Nucleus accumbens (tissue), 56 donors: ENCODE data around the gene ZNF462.

ENCODE experiments used
- DNase-seq, 56 donors: peaks; one replicate each; lab custom pipeline; 2025; lab: John Stamatoyannopoulos, UW

Gene ZNF462

DNA sequence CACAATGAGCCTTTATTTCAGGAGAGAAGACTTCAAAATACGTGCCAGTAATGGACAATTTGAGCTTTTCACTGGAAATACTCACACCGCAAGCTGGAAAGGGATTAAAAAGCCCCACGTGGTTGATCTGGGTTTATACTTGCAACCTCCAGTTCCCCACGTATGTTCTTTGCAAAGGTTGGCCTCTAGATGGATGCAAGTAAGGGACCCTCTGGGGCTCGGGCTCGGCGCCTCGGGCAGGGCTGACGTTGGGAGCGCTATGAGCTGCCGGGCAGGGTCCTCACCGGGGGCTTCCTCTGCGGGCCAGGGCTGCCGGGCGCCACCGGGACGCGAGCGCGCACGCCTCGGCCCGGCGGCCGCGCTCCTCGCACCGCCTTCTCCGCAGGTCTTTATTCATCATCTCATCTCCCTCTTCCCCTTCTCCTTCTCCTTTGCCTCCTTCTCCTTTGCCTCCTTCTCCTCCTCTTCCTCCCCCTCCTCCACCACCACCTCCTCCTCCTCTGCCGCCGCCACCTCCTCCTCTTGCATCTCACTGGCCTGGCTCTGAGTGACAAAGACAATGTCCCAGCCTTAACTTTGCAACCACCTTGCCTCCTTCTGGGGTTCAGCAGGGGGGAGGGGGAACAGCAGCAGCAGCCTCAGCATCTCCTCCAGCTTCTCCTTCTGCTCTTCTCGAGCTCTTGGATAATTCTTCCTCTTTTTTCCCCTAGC is 701 bp upstream of the ZNF462 start:
- DNase-seq: peak in 31 of 56 donors; percentile 35 to 79 (median 60)

DNA sequence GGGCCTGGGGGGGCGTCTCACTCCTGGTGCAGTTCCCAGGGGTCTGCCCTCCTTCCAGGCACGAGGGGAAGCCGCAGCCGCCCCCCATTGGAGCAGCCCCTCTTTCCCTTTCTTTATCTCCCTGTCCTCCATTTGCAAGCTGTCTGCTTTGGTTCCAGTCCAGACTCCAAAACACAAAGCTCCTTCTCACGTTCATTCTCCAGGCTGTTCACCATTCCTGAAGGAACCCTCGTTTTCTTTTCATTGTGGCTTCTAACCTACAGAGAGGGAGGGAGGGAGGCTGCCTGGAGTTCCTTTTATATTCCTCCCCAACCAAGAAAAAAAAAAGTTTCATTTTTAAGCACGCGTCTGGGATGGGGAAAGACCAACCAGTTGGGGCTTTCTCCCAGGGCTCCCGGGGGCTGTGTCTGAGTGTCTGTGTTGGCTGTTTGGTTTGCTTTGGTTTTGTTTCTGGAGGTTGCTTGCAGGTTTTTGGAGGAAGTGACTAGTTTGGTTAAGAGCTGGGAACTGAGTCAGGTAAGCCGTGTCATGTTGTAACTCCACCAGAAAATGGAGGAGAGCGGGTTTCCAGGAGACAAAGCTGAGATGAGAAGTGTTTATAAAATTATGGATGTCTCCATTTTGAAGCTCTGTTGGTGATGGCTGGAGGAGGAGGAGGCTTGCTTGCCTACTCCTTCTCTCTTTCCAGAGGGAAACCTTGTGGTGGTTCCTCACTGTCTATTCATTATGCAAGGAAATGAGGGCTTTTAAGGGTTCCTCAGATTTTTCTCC is 1.6 kb downstream of the ZNF462 start:
- peak in 22 of 56 donors; percentile 24 to 77 (median 51) for DNase-seq

DNA sequence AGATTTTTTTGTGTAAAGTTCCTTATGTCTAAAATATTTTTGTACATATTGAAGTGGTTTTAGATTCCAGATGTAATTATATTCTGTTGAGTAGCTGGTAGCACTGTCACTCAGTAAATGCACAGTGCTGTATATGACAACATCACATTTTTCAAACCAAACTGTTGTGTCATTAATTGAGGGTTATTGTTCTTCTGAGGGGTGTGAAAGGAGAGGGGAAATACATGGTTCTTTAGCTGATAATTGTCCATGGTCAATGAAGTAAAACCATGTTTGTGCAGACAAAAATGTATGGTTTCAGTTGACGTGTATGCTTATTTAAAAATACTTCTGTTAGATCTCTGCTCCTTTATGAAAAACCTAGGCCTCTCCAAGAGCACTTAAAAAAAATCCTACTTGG is 3.3 kb downstream of the ZNF462 start:
- no peak for DNase-seq

DNA sequence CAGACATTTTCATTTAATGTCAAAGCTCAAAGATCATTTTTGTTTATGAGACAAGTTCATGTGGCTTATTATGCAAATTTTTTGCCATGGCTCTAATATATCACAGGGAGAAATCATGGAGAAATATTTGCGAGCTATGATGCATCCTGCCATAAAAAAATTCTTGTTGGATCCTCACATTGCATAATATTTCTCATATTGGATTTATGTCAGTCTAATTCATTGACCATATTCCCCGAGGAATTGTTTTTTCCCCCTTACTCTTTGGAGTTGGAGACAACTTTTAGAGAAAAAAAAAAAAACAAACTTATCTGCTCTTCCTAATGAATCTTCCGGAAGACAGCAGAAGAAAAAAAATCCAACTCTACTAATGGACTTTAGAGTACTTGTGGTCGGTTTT is 4.3 kb downstream of the ZNF462 start:
- no peak for DNase-seq

DNA sequence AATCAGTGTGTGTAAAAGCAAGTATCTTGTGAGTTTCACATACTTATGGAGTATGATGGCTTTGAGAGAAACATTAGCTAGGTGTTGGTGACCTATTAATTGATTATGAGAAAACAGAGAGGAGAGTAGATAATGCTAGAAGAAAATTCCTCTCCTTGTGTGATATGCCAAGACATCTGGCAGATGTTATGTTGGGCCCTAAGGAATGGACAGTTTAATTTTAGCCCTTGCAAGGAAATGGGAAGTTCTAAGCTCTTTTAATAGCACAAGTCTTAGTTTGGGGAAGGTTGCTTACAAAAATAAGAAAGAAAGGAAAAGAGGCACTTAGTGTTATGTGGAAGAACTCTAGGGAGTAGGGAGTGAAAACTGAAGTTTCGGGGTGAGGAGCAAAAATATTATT is 5.1 kb downstream of the ZNF462 start:
- DNase-seq: no peak

DNA sequence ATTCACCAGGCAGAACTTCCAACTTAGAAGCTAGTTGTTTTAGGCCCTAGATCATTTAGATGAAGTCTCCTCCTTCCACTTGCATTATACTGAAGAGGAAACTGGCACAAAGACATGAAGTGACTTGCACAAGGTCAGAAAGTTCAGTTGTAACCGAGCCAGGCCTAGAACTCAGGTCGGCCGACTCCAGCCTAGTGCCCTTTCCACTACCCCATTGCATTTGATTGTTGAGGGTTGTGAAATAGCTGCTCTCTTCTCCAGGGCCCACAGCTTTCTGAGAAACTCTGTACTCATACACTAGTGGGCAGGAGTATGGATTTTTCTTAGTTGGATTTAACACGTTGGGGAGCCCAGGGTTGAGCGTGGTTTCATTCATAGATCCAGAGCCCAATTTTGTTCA is 5.6 kb downstream of the ZNF462 start:
- DNase-seq: no peak

DNA sequence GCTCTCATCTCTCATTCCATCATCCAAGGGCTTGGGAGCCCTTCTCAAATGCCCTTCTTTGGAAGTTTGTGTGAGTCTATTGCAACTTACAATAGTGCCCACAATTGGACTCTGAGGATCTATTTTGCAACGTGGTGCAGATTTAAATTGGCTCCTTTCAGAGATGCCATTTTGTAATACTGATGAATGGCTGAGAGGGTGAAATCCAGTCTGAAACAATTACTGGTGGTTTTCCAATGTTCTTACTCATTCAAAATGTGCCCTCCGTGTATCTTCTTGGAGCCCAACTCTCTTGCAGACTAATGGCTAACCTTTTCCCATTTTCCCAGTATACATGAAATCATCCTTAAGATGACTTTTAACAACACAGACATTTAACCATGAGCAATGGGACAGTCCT is 6.1 kb downstream of the ZNF462 start:
- DNase-seq: no peak

DNA sequence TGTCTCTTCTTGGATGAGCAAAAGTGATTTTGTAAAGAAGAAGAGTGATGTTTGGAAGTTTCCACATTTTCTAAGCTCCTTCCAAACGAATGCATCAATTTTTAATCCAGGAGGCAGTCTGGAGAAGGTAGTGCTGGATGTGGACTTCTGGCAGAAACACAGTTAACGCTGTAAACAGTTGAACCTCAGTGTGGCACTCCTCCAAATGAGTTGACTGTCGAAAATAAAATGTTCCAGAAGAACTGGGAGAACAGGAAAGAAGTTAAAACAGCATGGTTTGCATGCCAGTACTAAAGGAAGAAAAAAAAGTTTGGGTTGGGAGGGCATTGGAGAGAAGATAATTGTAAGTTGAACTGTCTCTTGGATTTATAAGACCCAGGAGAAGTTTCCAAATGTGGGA is 6.5 kb downstream of the ZNF462 start:
- DNase-seq: no peak

DNA sequence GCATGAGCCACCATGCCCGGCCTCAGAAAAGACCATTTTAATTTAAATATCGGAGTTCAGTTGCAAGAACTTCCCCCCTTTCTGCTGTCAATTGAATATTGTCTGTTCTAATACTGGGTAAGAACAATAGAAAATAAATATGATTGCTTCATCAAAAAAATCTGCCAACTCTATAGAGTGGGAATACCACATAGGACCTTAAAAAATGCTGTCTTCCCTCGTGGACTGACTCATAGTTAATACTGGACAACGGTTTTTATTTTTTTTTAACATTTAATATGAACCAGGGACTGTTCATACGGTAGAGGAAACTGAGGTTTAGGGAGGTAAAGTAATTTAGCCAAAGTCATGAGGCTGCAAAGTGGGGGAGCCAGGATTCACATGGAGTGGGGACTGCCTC is 9.7 kb downstream of the ZNF462 start:
- DNase-seq: no peak

DNA sequence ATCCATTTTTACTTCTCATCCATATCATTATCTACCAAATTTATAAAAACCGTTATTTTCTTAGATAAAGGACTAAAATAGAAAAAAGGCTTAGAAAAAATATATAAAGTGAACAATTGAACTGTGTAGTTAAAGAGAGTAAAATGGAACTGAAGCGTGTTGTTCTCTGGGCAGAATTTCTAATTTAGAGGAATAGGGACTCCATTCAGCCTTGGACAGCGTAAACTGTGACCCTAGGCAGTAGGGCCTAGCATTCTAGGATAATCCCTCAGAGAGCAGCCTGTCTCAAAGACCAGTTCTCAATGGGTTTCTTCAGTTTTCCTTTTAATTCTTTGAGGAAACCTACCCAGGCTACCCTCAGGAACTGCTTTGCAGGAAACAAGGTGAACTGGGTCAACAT is 11.1 kb downstream of the ZNF462 start:
- DNase-seq: no peak

DNA sequence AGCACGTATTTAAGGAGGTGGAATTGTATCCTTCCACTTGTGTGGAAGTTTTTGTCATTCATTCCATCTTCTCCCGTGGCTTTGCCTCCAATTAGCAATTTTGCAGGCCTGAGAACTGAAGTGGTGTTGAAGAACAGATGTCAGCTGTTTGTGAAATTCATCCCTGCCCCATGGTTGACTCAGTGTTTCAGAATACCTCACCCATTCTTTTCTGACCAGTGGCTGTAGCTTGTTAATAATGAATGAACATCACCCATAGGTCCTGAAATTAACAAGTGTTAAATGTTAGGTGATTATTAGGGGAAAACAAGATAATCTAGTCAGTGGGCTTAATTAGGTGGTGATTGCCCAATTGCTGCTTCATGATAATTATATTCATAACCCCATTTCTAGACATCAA is 11.7 kb downstream of the ZNF462 start:
- DNase-seq: no peak

DNA sequence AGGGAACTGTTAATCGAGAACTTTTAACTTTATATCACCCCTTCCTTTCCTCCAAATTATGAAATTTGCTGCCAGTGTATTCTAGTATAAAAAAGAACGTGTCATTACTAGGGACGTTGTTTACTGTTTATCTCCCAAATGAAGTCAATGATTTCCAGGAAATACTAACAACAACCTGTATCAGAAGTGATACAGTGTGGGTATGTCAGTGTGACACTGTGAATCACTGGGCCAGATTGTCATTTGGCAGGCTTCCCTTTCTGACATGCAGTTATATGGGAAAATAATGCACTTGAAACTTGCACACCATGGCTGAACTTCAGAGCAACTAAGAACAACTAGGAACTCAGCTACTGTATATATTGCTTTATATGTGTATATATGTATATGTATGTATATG is 12.6 kb downstream of the ZNF462 start:
- DNase-seq: peak in 1 of 56 donors; percentile 41

DNA sequence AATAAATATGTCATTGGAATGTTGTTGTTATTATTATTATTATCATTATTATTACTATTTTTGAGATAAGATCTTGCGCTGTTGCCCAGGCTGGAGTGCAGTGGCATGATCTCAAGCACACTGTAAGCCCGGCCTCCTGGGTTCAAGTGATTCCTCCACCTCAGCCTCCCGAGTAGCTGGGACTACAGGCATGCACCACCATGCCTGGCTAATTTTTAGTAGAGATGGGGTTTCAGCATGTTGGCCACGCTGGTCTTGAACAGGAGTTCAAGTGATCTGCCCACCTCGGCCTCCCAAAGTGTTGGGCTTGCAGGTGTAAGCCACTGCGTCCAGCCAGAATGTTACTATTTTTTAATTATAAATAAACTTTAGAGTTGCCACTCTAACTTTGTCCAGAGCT is 14.4 kb downstream of the ZNF462 start:
- DNase-seq: no peak

DNA sequence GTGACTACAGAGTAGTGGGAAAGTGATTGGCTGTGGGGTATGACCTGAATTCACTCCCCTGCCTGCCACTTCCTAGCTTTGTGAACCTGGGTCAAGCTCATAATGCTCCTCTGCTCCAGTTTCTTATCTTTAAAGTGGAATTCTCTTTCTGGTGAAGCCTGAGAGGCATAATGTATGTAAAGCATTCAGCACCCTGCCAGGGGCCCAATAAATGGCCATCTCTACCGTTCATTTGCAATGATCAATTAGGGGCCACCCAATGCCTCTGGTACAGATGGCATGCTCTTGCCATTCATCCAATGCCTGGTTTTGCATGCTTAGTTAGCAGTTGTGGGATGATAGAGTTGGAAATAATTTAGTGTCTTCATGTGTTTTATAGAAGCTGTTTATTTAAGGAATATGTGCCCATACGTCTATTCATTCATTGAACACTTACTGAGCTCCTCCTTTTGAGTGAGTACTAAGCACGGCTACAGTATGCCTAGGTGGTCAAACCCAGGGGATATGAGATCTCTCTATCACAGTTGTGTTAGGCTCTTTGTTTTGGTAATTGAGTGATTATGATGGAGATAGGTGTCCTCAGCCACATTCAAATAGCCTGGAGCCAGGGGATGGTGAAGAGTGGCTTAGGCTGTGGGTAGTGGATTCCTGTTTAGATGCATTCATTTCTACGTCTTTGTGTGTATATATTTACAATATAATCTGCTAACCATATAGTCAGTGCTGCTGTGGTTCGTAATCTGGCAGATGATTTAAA is 15.3 kb downstream of the ZNF462 start:
- DNase-seq: no peak

DNA sequence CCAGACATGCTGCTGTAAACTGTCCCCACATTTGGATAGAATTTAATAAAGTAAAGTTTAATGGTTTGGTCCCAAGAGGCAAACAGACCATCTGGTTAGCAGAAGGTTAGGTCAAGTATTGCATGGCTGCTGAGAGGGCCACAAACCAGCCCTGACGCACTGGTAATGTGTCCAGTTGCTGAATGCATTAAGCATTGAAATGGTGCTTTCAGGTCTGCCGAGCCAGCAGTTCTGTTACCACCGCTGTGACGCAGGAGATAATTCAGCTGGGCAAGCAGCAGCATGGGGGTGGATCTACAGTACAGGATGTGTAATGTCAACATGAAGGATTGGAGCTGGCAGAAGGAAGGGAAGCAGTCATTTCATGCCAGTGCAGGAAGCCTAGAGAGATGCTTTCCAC is 16.0 kb downstream of the ZNF462 start:
- peak in 20 of 56 donors; percentile 14 to 69 (median 38) for DNase-seq

DNA sequence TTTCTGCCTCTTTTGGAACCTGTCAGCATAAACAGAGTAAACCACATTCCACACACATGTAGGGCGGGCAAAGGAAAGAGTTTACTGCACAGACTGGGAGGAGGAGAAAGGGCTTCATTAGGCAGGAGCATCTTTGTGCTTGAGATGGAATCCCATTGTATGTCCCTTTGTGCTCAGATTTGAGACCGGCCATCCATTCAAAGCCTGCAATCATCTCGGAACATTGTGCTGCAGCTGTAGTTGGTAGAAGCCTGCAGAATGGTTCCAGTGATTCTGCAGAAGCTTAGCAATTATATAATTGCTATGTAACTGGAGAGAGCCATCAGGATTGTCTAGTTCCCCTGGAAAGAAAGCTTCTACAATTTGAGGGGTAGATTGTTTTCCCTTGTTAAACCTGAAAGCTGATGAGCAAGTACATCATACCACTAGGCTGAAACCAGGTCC is 16.5 kb downstream of the ZNF462 start:
- DNase-seq: peak in 16 of 56 donors; percentile 10 to 67 (median 35)

DNA sequence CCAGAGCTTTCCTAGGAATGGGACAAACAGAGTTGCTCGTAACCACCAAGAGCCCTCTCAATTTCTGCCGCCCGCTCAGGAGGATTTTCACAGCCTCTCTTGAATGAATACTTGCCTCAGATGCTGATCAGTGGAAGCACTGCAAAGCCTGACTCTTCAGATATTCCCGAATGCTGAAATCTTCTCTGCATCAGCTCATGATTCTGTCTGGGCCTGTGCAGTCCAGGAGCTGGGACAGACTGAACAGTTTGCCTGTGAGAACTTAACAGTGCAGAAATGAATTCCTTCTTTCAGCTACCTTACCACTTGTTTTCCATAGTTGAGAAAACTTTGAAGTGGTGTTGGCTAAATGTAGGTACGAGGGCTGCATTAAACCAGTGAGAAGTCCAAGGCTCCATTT is 17.1 kb downstream of the ZNF462 start:
- DNase-seq: peak in 1 of 56 donors; percentile 41

DNA sequence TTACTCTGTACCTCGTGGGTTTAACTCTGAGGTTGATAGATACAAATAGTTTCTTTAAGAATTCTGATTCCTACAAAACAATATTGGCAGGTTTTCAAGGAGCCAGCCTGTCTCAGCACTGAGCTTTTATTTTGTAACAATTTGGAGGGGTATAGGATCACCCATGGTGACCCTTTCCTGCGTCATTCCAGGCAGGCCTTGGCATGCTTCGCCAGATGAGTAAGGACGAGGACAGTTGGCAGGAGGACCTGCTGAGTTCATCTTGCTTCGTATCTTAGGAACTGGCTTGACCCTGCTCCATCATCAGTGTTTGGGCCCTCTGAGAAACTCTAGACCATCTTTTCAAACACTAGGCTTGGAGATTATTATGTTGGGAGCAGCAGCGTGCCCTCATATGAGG is 17.9 kb downstream of the ZNF462 start:
- DNase-seq: peak in 1 of 56 donors; percentile 55

DNA sequence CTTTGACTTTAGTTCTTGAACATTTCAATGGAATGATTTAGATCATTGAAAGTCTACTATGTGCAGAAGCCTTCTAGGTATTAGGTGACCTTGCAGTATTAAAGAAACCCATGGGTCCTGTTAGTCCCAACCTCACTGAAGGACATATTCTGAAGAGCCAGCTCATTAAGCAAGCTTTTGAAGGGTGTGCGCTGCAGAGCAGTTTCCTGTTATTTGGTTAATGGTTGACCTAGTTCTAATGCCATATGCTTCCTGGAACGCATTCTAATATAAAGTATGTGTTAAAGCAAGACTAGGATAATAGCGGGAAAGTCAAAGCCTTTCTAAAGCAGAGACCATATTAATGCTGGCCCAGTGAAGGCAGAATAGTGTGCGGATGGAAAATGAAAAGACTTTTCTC is 20.1 kb downstream of the ZNF462 start:
- DNase-seq: no peak

DNA sequence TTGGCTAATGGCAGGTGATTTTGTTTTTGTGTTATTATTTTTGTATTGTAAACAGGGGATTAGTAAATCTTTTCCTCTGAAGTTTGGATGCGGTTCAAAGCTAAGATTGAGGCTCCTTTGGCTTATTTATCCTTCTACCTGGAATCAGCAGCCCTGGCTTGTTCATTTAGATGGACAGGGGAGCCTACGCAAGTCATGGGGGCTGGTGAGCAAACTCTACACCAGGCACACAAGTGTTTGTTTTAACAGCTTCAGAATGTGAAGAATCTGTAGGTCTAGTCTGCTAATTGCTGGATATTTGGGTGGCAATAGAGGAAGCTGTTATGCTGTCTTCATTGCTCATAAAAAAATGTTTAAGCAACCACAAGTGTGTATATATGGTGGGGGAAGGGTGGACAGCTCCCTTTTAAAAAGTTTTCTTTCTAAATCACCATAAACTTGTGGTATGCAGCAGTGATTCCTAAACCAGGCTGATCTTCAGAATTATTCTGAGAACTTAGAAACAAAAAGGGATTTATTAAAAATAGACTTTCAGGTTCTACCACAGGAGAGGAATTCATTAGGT is 20.7 kb downstream of the ZNF462 start:
- no peak for DNase-seq

DNA sequence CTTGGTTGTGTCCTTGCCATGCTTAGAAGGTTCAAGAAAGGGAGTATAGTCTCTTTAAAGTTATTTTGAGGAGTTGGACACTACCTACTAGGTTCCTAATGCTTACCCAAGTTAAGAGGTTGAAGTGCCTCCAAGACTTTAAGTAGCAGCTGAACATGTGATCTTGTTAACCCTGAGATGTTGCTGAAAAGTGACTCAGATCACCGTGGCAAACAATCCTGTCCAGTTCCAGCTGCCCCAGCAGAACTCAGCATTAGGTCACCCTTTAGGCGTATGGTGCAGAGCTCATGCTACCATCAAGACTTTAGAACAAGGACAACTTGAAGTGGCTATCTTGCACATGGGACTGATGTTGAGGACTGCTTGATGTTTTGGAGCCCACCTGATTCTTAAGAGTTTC is 22.5 kb downstream of the ZNF462 start:
- DNase-seq: no peak
